Upper lobe of left lung (tissue), 4 donors: ENCODE data around the gene LRTM2.

Experiments
- EP300 ChIP-seq, 4 donors: sonication (generic); formaldehyde crosslinking; IDR thresholded peaks; one replicate each; pipeline ENCODE4 v1.5.1; 2017; ENCODE audit warnings: antibody characterized with exemption in 4 of 4, control low read depth in 2 of 4
- POLR2AphosphoS5 ChIP-seq, 2 donors: sonication (generic); formaldehyde crosslinking; IDR thresholded peaks; one replicate each; pipeline ENCODE4 v1.5.1; 2017; ENCODE audit warnings: antibody characterized with exemption in 2 of 2
- TF ChIP-seq, protein P1 (sequence below), 6 experiments: fragments of 450-650 bp in 4 of 6; fragments of 200-600 bp in 2 of 6; sonication (generic) in 2 of 6; IDR thresholded peaks; one replicate each; pipeline ENCODE4 v1.5.1; 2016 to 2019; ENCODE audit warnings: antibody characterized with exemption in 6 of 6

DNA sequence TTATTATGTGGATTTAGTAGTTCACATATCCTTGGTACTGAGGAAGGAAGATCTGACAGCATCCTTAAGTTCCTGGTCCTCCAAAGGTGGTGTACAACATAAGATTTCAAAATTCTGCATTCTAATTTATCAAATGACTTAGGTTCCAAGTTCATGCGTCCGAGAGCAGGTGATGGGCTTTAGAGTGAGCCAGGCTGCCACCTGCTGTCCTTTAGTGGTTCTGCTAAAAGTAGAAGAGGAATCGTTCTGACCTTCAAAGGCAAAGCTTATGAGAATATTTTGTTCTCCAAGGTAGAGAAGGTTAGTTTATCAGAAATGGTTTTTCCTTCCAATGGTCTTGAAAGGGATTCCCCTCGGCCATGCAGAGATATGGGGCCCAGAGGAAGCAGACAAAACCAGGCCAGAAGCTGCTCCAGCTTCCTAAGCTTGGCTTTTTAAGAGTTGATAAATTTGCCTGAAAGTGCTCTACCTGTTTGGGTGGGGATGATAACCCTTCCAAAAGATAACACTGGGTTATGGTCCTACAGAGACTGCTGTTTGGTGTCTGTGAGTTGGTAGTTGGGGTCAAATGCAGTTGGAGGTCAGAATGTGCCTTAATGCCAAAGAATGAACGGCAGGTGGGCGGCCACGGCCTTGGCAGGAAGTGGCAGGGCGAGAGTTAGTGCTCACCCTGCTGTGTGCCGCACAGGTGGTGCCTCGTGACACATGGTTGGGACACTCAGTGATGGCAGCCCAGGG, 29.1 kb upstream of the LRTM2 start:
- TF ChIP-seq POLR2AphosphoS5 (IDR thresholded peaks at IDR 0.05) (no peak), EP300 (IDR thresholded peaks at IDR 0.05) (no peak)
- TF ChIP-seq, protein P1, sequence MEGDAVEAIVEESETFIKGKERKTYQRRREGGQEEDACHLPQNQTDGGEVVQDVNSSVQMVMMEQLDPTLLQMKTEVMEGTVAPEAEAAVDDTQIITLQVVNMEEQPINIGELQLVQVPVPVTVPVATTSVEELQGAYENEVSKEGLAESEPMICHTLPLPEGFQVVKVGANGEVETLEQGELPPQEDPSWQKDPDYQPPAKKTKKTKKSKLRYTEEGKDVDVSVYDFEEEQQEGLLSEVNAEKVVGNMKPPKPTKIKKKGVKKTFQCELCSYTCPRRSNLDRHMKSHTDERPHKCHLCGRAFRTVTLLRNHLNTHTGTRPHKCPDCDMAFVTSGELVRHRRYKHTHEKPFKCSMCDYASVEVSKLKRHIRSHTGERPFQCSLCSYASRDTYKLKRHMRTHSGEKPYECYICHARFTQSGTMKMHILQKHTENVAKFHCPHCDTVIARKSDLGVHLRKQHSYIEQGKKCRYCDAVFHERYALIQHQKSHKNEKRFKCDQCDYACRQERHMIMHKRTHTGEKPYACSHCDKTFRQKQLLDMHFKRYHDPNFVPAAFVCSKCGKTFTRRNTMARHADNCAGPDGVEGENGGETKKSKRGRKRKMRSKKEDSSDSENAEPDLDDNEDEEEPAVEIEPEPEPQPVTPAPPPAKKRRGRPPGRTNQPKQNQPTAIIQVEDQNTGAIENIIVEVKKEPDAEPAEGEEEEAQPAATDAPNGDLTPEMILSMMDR (IDR thresholded peaks at IDR 0.05), result peak; percentile 64 to 86 (median 72)
